ENCODE data around the gene COPB1. TPM values are rescaled to one million over a fixed set of nuclear protein-coding genes. Genes with fewer than 3 reads are reported as not detected.

The COPB1 gene
- total and polyA plus RNA-seq, 4 donors, result 47.6 to 156 (median 88.3) TPM

DNA sequence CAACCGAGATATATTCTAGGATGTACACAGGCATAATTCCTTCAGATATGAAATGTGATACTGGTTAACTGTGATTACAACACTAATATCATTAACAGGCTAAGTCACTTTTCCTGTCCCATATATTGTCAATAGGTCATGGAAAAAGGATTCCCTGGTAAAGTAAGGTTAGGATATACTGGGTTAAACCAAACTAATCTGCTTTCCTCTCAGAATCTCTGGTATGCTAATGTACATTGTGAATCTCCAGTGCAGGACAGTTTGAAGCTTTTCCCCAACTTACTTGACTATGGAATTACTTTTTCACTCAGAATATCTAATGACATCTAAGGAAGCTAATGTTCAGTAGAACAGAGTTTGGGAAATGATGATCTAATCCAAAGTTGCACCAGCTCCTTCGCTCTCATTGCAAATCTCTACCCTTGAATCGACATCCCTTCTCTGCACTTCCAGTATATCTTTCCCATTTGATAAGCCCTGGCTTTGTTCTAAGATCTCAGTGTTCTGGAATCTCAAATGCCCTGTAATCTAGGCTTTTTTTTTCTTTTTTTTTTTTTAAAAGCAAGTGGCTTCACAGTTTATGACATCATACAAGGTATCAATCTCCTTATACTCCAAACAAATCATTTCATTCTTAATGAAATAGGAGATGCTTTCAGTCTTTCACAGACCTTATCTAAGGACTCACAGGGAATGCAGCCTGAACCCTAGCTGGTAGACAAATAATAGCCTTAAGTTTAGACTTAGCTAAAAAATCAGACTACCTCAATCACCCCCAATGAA is 43.8 kb downstream of the COPB1 start:
- H3K36me3 ChIP-seq (ENCODE audit: control insufficient read depth in 4 of 4, insufficient read depth in 4 of 4, low read length in 4 of 4), result peaks cover 6 to 21% (median 15%) of the 10 kb centered on the region in 4 donors
- 87 to 93% methylated on average over 3 of the region's 3 CpGs for WGBS, 2 donors
- DNase-seq, result no peak
- H3K9ac ChIP-seq (ENCODE audit: insufficient read depth in 1 of 2, low read length in 2 of 2), result no peak overlapping the region
- H3K4me1 ChIP-seq (ENCODE audit: control insufficient read depth in 5 of 5, insufficient read depth in 5 of 5, low read length in 5 of 5), result no peaks in the 10 kb centered on the region
- no peak overlapping the region for H3K4me3 ChIP-seq
- TF ChIP-seq, protein P1, sequence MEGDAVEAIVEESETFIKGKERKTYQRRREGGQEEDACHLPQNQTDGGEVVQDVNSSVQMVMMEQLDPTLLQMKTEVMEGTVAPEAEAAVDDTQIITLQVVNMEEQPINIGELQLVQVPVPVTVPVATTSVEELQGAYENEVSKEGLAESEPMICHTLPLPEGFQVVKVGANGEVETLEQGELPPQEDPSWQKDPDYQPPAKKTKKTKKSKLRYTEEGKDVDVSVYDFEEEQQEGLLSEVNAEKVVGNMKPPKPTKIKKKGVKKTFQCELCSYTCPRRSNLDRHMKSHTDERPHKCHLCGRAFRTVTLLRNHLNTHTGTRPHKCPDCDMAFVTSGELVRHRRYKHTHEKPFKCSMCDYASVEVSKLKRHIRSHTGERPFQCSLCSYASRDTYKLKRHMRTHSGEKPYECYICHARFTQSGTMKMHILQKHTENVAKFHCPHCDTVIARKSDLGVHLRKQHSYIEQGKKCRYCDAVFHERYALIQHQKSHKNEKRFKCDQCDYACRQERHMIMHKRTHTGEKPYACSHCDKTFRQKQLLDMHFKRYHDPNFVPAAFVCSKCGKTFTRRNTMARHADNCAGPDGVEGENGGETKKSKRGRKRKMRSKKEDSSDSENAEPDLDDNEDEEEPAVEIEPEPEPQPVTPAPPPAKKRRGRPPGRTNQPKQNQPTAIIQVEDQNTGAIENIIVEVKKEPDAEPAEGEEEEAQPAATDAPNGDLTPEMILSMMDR (IDR thresholded peaks at IDR 0.05; ENCODE audit: control extremely low read depth, extremely low read depth), result no peak
- no peaks in the 10 kb centered on the region for H3K27me3 ChIP-seq (ENCODE audit: control insufficient read depth in 3 of 3, insufficient read depth in 3 of 3, low read length in 2 of 3)
- no peaks in the 10 kb centered on the region for H3K9me3 ChIP-seq (ENCODE audit: control insufficient read depth in 4 of 4, insufficient read depth in 3 of 4, low read length in 3 of 4)
- H3K27ac ChIP-seq (ENCODE audit: low read depth in 1 of 2, low read length in 1 of 2), result no peak overlapping the region
- ATAC-seq (ENCODE audit: insufficient read depth, low FRiP score), result no peak

DNA sequence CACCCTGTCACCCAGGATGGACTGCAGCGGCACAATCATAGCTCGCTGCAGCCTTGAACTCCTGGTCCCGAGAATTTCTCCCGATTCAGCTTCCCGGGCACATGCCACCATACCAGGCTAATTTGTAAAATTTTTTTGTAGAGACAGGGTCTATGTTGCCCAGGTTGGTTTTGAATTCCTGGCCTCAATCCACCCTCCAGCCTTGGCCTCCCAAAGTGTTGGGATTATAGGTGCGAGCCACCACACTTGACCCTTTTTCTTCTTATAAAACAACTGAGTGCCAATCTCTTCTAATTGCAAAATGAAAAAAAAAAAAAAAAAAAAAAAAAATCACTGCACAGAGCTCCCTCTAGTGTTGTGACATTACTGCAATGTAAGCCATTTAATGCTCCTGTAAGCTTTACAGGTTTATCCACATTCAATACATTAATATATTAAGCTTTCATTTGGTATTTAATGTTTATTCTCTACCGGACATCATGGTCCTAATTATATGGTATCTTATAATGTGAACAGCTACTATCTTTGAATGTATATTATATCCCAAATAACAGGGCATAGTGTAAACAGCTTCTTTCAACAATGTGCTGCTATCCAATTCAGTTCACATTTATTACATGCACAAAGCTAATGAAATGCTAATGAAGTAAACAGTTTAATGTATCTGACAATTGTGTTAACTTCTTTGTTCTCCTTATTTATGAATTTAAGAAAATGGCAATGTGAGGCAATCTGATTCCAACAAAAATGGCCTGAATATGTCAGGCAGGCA is 44.6 kb downstream of the COPB1 start:
- H3K27ac ChIP-seq (ENCODE audit: low read depth in 1 of 2, low read length in 1 of 2), result no peak overlapping the region
- peak in 2 of 3 donors; percentile 46 to 56 for DNase-seq
- WGBS, 2 donors, result 77 to 82% methylated on average over 7 of the region's 7 CpGs
- peaks cover 3 to 19% (median 11%) of the 10 kb centered on the region in 4 donors for H3K36me3 ChIP-seq (ENCODE audit: control insufficient read depth in 4 of 4, insufficient read depth in 4 of 4, low read length in 4 of 4)
- no peaks in the 10 kb centered on the region for H3K9me3 ChIP-seq (ENCODE audit: control insufficient read depth in 4 of 4, insufficient read depth in 3 of 4, low read length in 3 of 4)
- H3K9ac ChIP-seq (ENCODE audit: insufficient read depth in 1 of 2, low read length in 2 of 2), result no peak overlapping the region
- no peak for ATAC-seq (ENCODE audit: insufficient read depth, low FRiP score)
- no peaks in the 10 kb centered on the region for H3K27me3 ChIP-seq (ENCODE audit: control insufficient read depth in 3 of 3, insufficient read depth in 3 of 3, low read length in 2 of 3)
- H3K4me1 ChIP-seq (ENCODE audit: control insufficient read depth in 5 of 5, insufficient read depth in 5 of 5, low read length in 5 of 5), result no peaks in the 10 kb centered on the region
- H3K4me3 ChIP-seq, result no peak overlapping the region
- TF ChIP-seq, protein P1 (IDR thresholded peaks at IDR 0.05; ENCODE audit: control extremely low read depth, extremely low read depth), result peak; percentile 36

DNA sequence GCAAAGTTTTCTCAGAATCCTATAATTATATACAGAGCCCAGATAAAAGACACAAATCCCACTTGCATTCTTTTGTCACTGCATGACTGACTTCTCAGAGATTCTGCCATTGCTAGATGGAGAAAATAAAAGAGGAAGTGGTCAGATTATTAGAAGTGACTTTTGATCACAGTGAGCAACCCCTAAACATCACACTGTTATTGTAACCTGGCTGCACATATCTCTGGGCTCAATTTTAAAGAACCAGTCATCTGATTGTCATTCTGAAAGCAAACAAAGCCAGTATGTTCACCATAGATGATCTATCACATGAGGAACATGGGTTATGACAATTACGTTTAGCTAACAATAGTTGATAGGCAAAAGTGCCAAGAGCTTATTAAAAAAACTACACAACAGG is 47.8 kb downstream of the COPB1 start:
- Histone ChIP-seq H3K27me3 (ENCODE audit: control insufficient read depth in 3 of 3, insufficient read depth in 3 of 3, low read length in 2 of 3) (no peaks in the 10 kb centered on the region), H3K4me1 (ENCODE audit: control insufficient read depth in 5 of 5, insufficient read depth in 5 of 5, low read length in 5 of 5) (peaks cover 0 to 8% (median 0%) of the 10 kb centered on the region in 5 donors), H3K9ac (ENCODE audit: insufficient read depth in 1 of 2, low read length in 2 of 2) (no peak overlapping the region), H3K27ac (ENCODE audit: low read depth in 1 of 2, low read length in 1 of 2) (no peak overlapping the region), H3K36me3 (ENCODE audit: control insufficient read depth in 4 of 4, insufficient read depth in 4 of 4, low read length in 4 of 4) (peaks cover 0 to 7% (median 2%) of the 10 kb centered on the region in 4 donors), H3K9me3 (ENCODE audit: control insufficient read depth in 4 of 4, insufficient read depth in 3 of 4, low read length in 3 of 4) (no peaks in the 10 kb centered on the region), H3K4me3 (no peak overlapping the region)
- DNase-seq, result no peak
- ATAC-seq (ENCODE audit: insufficient read depth, low FRiP score), result no peak
- TF ChIP-seq, protein P1 (IDR thresholded peaks at IDR 0.05; ENCODE audit: control extremely low read depth, extremely low read depth), result no peak
- 85 to 88% methylated on average over 1 of the region's 1 CpG for WGBS, 2 donors
